GM19240 (cell line): ENCODE data around the gene PRKAR1B.

Source experiments
- DNase-seq: peaks from one replicate; pipeline ENCODE4 v3.0.0; 2011; ENCODE audit warnings: low spot score; ENCODE audit not compliant: insufficient read length

Gene PRKAR1B

DNA sequence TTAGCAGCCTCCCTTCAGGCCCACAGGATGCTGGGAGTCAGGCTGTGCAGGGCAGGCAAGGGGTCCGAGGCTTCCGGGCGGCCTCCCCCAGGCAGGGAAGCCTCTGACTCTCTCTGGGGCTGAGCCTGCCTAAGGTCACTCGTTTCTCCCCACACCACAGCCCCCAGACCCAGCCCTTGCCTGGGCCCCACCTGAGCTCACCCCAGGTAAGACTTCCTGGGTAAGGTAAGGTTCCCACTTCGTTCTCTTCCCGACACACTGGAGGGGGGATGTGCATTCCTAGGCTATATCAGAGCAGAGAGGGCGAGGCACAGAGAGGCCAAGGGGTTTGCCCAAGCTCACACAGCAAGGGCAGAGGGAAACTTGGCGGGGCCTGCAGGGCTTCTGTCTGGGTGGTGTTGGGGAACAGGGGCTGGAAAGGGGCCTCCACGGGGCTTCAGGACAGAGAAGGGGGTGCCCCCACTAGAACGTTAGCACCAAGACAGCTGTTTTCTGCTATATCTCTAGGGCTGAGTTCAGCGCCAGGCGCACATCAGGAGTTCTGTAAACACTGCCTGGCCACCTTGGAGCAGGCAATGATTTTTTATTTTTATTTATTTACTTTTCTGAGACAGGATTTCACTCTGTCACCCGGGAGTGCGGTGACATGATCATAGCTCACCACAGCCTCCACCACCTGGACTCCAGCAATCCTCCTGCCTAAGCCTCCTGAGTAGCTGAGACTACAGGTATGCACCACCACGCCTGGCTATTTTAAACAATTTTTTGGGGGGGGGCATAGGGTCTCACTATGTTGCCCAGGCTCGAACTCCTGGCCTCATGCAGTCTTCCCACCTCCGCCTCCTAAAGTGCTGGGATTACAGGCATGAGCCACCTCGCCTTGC, 182.5 kb downstream of the PRKAR1B start:
- DNase-seq = no peak

DNA sequence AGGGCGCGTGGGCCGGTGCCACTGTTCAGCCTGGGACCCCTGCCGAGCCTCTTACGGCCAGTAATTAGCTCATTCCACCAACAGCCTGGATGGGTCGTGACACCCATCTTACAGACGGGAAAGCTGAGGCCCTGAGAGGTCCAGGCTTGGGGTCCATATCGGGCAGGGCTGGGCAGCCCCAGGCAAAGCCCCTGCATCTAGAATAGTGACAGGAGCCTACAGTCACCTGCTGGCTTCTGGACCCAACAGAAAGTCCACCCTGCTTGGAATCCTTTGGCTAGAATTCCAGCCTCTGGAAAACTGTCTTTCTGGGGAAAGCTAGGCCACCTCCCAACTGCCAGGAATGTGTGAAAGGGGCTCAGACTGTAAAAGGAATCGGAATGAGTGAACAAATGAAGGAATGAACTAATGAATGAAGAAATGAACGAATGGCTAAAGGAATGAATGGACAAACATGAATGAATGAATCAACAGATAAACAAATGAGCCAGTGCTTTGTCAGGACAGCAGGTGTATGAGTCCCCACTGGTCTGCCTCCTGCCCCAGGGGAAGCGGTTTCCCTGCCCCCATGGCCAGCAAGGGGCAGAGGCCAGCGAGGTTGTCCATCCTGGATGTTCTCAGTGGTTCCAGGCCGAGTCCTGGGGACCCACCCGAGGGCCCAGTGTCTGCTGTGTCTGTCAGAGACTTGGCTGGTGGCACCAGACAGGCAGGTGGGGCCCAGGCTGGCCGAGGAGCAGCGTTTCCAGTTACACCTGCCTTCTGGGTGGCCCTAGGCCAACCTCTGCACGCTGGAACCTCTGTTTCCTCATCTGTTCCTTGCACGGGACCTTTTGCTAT, 183.4 kb downstream of the PRKAR1B start:
- no peak for DNase-seq

DNA sequence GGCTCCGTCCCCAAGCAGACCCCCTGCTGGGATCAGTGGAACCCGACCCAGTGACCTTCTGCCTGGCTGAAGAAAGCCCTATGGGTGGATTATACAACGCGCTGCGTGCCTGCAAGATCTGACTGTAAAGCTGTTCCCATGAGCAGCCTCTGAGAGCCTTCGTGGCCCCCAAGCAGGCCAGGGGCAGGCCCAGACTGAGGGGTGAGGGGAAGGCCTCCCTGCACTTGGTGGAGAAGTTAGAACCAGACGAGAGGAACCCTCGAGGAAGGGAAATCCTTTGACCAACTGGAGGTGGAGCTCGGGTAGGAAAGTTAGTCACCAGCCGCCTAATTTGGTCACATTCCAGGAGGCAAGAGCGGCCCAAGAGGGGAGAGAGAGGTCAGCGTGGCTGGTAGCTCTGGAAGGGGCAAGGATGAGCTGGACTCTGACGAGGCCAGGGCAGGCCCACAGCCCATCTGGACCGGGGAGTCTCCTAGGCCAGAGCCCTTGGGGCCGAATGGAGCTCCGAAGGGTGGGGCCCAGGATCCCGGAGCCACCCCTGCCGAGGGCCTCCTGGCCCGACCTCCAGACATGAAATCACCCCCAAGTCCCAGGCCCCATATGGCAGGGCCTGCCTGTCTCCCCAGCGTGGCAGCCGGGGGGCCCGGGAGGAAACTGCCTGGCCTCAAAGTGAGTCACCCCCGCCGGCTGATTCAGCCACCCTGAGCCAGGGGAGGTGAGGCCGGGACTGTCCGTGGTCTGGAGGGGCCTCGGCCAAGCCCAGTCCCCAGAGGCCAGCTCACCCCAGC, 184.2 kb downstream of the PRKAR1B start:
- DNase-seq = no peak

DNA sequence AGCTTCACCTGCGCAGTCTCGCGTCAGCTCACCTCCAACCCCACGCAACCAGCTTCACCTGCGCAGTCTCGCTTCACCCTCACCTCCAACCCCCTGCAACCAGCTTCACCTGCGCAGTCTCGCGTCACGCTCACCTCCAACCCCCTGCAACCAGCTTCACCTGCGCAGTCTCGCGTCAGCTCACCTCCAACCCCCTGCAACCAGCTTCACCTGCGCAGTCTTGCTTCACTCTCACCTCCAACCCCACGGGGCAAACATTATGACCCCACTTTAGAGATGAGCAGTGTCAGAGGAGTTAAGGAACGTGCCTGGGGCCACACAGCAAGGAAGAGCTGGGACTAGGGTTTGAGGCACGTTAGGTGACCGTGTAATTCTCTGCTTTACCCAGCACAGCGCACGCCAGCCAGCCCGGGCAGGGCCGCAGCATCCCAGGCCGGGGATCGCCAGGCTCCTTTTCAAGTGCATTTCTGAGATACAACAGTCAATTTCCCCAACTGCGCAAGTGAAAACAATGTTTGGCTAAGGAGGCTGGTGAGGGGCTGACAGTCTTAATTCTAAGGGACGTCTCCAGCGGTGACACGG, 184.9 kb downstream of the PRKAR1B start:
- no peak for DNase-seq

DNA sequence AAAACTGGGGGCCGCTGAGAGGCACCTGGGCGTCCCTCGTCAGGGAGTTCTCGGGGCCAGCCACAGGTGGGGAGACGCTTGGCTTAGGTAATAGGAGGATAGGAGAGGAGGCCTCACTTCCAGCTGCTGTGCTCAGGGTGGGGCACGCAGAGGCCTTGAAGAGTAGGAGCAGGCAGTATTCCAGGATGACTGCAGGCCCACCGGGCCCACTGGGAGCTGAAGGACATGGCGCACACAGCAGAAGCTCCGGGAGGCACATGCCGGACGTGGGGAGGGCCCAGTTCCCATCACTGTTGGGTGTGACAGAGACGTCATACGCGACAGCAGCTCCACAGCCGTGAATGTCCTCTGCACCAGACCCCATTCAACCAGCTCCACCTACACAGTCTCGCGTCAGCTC, 185.4 kb downstream of the PRKAR1B start:
- no peak for DNase-seq

DNA sequence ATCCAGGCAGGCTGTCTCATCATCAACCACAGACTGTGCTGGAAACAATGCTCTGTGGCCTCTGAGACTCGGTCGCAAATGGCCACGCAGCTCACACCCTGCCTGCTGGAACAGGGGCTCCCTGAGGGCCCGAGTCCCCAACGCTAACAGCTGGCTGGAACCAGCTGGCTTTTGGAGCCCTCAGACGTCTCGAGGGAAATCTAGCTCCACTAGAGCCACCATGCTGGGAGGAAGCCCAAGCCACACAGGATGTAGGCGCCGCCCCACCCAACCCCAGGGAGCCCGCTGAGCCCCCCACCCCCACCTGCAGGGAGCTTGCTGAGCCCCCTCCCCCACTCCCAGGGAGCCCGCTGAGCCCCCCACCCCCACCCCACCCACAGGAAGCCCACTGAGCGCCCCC, 186.1 kb downstream of the PRKAR1B start:
- DNase-seq = no peak

DNA sequence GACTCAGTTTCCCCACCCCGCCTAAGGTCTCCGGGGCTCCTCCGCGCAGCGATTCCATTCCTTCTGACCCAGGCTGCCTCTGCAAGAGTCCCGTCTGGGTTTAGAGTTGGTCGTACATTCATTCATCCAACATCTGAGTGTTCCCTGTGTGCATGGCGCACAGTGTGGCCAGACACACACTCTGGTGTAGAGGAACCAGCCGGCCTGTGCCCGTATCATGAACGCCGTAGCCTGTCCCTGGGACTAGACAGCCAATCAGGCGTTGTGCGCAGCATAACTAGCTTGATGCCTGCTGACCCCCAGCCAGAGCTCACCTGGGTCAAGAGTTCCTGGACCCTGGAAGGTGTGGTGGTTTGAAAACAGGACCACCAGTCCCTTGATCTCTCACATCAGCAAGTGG, 186.5 kb downstream of the PRKAR1B start:
- DNase-seq = no peak

DNA sequence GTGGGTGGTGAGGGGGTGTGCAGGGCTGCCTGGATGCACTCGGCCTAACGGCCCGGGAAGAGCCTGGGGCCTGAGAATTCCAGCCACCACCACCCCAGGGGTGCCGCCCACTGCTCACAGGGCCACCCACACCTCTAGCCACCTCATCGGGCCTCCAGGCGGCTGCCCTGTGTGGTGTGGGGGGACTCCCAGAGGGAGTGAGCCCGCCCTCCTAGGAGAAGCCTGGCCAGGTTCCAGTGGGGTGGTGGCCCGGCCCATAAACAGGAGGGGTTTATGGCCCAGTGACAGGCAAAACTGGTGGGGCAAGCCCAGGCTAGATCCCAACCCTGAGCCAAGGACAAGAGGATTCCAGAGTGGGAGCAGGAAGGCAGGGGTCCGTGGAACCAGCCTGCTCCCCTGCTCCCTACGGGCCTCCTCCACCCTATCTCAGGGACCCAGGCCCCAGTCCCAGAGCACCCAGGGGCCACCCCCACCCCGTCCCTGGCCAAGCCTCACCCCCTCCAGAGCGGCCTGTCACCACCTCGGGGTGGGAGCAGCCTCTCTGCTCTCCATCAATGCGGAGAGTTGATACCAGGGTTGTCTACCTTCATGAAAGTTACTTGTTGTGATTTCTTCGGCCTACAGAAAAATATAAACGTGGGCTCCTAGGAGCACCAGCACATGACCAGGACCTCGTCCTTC, 187.2 kb downstream of the PRKAR1B start:
- DNase-seq = no peak

DNA sequence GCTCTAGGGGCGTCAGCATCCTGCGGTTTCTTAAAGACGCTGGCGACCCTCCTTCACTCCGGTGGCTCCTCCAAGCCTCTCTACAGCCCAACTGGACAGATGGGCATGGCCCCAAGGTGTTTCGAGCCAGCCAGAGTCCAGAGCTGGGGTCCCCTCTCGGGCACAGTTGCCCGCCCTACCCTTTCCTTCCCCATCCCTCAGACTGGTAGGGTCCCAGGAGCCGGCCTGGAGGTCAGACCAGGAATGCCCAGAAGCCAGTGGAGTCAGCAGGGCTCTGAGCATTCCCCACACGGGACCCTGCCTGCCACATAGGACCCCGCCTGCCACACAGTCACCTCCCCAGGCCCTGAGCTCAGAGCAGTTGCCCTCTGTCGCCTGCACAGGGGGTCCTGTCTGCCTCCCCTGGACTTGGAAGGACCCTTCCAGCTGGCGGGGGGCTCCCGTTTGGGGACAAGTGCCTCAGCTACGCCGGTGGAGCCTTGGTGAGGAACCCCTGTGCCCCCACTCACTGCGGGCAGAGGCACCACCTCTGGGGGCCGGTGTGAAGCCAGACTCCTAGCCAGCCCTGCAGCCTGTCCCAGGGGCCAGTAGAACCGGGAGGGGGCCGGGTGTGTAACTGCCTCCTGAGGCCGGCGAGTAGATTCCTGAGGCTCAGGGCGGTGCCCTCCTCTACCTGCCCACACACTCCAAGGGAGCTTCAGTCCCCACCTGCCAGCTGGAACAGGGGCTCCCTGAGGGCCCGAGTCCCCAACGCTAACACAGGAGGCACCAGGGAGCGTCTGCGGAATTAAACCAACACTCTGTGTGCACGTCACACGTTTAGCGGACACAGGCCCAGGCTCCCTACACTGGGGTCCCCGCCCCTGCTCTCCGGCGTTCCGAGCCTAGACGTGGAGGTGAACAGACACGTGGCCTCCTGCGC, 188.1 kb downstream of the PRKAR1B start:
- DNase-seq = no peak

DNA sequence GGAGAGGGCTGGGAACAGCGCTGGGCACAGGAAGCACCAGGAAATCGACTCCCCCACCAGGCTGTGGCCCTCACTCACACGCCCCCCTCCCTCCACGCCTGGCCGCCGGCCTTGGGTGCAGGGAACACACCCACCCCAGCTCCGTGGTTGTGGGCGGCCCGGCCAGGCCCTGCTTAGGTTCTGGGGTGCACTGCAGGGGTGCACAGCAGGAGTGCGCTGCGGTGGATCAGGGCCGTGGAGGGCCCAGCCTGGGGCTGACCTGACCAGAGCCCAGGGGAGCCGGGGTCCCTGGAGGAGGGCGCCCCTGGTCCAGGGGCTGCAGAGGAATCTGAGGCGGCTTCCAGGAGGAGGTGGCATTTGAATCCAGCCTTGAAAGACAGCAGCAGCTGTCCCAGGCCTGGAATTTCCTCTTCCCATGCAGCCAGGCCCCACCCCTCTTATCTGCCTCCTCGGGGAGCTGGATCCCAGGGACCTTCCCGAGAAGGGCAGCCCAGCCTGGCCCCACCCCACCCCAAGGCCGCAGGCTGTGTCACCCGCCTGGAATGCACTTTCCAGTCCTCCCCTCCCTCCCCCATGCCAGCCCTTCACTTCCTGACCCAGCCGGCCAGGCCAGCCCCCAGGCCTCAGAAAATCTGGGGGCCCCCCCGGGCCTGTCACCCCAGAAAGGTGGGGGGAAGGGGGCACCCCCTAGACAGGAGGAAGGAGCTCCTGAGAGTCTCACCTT, 189.0 kb downstream of the PRKAR1B start:
- no peak for DNase-seq

DNA sequence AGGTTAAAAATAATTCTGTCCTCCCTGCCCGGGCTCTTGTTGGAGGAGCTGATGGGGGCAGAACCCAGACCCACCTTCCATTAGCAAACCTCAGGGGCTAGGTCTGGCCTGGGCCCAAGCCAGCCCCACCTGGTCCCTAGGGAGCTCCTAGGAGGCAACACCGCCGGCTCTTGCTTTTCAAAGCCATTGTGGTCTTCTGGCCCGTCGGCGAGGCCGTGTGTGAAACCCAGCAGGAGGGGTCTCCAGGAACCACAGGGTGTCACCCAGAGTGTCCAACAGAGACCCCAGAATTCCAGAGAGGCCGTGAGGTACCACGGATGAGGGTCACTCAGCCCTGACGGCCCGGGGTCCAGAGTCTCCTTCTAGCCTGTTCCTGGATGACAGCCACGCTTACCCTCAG, 190.8 kb downstream of the PRKAR1B start:
- no peak for DNase-seq

DNA sequence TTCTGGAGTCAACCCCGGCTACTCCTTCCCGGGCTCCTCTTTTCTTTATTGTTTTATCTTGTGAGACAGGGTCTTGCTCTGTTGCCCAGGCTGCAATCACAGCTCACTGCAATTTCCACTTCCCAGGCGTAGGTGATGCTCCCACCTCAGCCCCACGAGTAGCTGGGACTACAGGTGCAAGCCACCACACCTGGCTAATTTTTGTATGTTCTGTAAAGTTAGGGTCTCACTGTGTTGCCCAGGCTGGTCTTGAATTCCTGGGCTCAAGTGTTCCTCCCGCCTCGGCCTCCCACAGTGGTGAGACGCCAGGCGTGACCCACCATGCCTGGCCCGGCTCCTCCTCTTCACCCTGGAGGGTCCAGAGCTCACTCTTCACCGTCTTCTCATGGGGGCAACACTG, 192.1 kb downstream of the PRKAR1B start:
- DNase-seq = no peak

DNA sequence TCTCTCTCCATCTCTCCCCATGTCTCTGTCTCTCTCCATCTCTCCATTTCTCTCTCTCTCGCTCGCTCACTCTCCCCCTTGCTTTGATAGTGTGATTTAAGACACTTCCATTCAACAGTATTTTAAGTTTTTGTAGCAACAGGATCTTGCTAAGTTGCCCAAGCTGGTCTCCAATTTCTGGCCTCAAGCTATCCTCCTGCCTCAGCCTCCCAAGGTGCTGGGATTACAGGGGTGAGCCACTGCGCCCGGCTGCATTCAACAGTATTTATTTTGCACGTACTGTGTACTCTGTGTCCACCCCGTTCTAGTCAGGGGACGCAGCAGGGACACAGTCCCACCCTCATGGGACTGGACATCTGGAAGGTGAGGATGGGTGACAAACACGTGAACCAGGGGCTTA, 193.0 kb downstream of the PRKAR1B start:
- DNase-seq = no peak

DNA sequence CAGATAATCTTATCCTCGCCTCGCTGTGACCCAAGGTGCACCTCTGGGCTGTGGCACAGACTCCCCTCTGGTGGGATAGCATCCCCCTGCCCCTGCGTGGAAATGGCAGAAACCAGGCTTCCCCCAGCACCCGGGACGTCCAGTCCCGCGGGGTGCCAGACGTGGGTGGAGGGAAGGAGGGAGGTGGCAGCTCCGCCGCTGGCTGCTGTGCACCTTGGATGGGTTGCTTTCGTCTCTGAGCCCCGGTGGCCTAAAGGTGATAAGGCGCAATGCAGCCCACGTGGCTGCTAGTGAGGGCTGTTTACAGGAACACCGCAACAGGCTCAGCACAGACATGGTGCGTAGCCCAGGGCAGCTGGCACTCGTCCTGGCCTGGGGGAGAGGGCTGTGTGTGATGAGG, 193.8 kb downstream of the PRKAR1B start:
- no peak for DNase-seq

DNA sequence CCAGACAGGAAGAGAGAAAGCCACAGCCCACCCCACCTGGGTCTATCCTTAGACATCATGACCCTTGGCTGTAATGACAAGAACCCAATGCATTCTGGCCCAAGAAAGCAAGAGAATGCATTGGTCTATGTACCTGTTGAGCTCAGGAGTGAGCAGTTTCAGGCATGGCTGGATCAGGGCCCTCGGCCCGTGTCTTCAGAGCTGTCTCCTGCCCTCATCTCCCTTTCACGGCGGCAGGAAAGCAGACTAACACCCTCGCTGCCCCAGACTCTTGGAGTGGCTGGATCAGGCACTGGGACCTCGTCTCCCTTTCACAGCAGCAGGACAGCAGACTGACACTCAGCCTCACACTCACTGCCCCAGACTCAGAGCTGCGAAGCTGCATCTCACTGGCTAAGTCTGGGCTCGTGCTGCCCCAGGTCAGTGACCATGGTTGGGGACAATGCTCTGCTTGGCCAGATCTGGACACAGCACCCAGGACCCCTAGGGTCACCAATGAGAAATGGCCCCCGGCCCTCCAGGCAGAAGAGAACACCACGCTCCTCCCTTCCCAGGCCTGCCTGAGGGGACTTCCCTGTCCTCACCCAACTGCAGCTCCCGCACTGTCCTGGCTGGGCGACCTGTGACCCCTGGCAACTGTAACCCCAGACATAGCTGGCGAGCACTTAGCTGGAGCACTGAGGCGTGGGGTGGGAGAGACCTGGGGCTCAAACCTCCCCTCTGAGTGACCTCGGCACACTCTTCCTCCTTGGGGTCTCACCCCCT, 194.5 kb downstream of the PRKAR1B start:
- no peak for DNase-seq

DNA sequence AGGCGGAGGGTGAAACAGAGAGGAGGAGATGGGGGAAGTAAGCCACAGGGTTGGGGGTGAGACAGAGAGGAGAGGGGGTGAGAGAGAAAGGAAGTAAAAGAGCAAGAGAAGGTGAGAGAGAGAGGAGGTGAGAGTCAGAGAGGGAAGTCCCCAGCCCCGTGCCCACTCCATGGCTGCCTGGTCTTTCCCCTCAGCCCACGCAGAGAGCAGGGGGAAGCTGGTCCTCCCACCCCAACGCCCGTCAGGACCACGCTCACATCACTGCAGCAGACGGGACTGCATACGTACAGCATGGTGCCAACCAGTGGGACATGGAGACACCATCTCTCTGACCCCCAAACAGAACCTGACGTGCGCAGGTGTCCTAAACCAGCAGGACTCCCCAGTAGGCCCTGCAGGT, 195.3 kb downstream of the PRKAR1B start:
- DNase-seq = no peak

DNA sequence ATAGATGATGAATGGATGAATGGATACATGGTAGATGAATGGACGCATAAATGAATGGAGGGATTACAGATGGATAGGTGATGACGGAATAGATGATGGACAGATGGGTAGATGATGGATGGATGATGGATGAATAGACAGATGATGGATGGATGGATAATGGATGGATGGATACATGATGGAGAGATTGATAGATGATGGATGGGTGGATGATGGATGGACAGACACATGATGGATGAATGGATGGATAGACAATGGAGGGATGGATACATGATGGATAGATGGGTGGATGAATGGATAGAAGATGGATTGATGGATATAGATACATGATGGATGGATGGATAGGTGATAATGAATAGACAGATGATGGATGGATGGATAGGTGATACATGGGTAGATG, 198.6 kb downstream of the PRKAR1B start:
- DNase-seq = no peak

DNA sequence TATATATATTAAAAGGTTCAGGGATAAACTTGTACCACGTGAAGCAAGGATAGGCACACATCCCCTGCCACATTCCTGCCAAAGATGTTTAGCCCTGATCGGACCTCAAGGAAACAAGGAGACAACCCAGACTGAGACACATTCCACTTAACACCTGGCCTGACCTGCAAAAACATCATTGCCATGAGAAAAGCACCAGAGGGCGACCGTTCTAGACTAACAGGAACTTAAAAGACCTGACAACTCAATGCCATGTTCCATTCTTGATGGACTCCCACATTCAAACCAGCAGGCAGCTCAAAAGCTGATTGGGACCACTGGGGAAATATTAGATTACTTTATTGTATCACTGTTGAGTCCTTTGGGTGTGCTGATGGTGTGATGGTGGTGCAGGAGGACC, 199.4 kb downstream of the PRKAR1B start:
- DNase-seq = no peak
